ENCODE data around the gene RNLS.
"Not testable (repeated sequence)": the region's sequence is repeated elsewhere in the genome, so short reads cannot be mapped to it uniquely, and the experiment has no call there.

RNLS gene

GRCh38 chr10:88293073-88293472, 290.0 kb downstream of the RNLS start:
- DNase-seq (ENCODE audit: low read depth in 2 of 2), result no peak

- DNase-seq (ENCODE audit: low read depth in 2 of 2), result no peak
These were observed 291.0 kb downstream of the RNLS start for GRCh38 chr10:88292185-88292514.

- no peak for DNase-seq (ENCODE audit: low read depth in 2 of 2)
These were observed 291.6 kb downstream of the RNLS start for GRCh38 chr10:88291289-88292184.

GRCh38 chr10:88289342-88289741, 293.8 kb downstream of the RNLS start:
- no peak for DNase-seq (ENCODE audit: low read depth in 2 of 2)

- DNase-seq (ENCODE audit: low read depth in 2 of 2), result no peak
These were observed 294.6 kb downstream of the RNLS start for GRCh38 chr10:88288320-88289059.

GRCh38 chr10:88286030-88286429, 297.1 kb downstream of the RNLS start:
- no peak for DNase-seq (ENCODE audit: low read depth in 2 of 2)

GRCh38 chr10:88281592-88282347, 301.3 kb downstream of the RNLS start:
- no peak for DNase-seq (ENCODE audit: low read depth in 2 of 2)

- no peak for DNase-seq (ENCODE audit: low read depth in 2 of 2)
These were observed 302.6 kb downstream of the RNLS start for GRCh38 chr10:88280518-88280917.

- no peak for DNase-seq (ENCODE audit: low read depth in 2 of 2)
These were observed 304.2 kb downstream of the RNLS start for GRCh38 chr10:88278912-88279311.

GRCh38 chr10:88276945-88277344, 306.2 kb downstream of the RNLS start:
- not testable (repeated sequence) for DNase-seq (ENCODE audit: low read depth in 2 of 2)

GRCh38 chr10:88274286-88274685, 308.8 kb downstream of the RNLS start:
- DNase-seq (ENCODE audit: low read depth in 2 of 2), result no peak

GRCh38 chr10:88273567-88273966, 309.6 kb downstream of the RNLS start:
- DNase-seq (ENCODE audit: low read depth in 2 of 2), result no peak

GRCh38 chr10:88271761-88272543, 311.2 kb downstream of the RNLS start:
- no peak for DNase-seq (ENCODE audit: low read depth in 2 of 2)

- peak in 1 of 2 donors; percentile 1 for DNase-seq (ENCODE audit: low read depth in 2 of 2)
These were observed 312.0 kb downstream of the RNLS start for GRCh38 chr10:88270871-88271713.

GRCh38 chr10:88270061-88270808, 312.9 kb downstream of the RNLS start:
- no peak for DNase-seq (ENCODE audit: low read depth in 2 of 2)

- no peak for DNase-seq (ENCODE audit: low read depth in 2 of 2)
These were observed 320.4 kb downstream of the RNLS start for GRCh38 chr10:88262591-88263234.

GRCh38 chr10:88261152-88261551, 322.0 kb downstream of the RNLS start:
- DNase-seq (ENCODE audit: low read depth in 2 of 2), result no peak

- DNase-seq (ENCODE audit: low read depth in 2 of 2), result no peak
These were observed 322.6 kb downstream of the RNLS start for GRCh38 chr10:88260329-88261051.

GRCh38 chr10:88259381-88259780, 323.7 kb downstream of the RNLS start:
- no peak for DNase-seq (ENCODE audit: low read depth in 2 of 2)

All from stimulated activated CD8-positive, alpha-beta memory T cell treated with anti-CD3 and anti-CD28 coated beads, Interleukin-15, amount 100 ng/mL, for 4 hours (primary cell).